OCI-LY1 (cell line): ENCODE data around the gene PPP1R11.

ENCODE experiments used
- CTCF ChIP-seq: fragments of 200-600 bp; sonication (generic), shearing (Covaris generic); IDR thresholded peaks from 2 replicates; pipeline ENCODE4 v1.5.1; 2017; ENCODE audit warnings: mild to moderate bottlenecking, antibody characterized with exemption, low read length, moderate library complexity, mixed read lengths
- EZH2 ChIP-seq: fragments of 200-600 bp; sonication (generic), shearing (Covaris generic); IDR thresholded peaks from 2 replicates; pipeline ENCODE4 v1.8.0; 2017; ENCODE audit warnings: borderline replicate concordance, mixed run types, mild to moderate bottlenecking, antibody characterized with exemption, low read length, moderate library complexity, mixed read lengths

GRCh38 chr6:30113841-30114240 is 46.8 kb downstream of the PPP1R11 start:
- TF ChIP-seq CTCF, result no peak
- no peak for TF ChIP-seq EZH2
